HL-60/S4 treated with retinoic acid at 250 ng/mL for 4 days and 3 days (cell line): ENCODE data around the gene SS18.

ENCODE experiments used
- in situ Hi-C: fragments of 300-500 bp; cut with MboI; formaldehyde crosslinking; loops from 2 replicates; pipeline ENCODE4 v1.7.0; 2022; ENCODE audit warnings: low sequenced_read_pairs

Gene SS18

GRCh38 chr18:26073758-26074157, 16.7 kb downstream of the SS18 start:
- in situ Hi-C loops = no loop called here

- in situ Hi-C loops = no loop called here
Observed at GRCh38 chr18:26071725-26072124, 18.7 kb downstream of the SS18 start.

DNA sequence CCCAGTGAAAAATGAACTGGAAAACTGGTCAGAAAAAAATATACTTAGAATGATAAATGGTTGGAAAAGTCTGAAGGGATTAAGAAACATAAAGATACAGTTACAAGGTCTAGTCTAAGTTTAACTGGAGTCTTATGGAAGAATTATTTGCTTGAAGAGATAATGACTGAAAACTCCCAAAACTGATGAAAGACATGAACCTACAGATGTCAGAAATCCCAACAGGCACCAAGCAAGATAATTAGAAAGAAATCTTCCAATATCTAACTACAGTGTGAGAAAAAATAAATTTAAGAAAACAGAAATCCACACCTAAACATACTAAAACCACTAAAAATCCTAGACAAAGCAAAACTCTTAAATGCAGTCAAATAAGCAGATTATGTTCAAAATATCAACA, 19.4 kb downstream of the SS18 start:
- in situ Hi-C loops = no loop called here

DNA sequence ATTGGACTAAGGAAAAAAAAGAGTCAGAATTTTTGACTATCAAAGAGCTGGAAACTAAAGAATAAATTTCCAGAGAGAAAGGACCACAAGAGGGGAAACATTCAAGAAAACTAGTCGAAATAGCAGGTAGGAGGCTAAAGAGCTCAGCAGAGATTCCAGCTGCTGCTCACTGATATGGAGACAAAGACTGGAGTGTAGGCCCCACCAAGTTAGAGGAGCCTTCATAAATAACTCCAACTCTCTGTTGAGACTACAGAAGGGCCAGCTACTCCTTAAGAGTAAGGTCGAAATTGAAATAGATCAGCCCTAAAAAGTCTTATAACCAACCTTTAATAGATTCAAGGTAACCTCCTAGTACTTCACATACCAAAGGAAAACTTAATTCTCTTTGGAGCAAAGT, 31.1 kb downstream of the SS18 start:
- in situ Hi-C loops = no loop called here

DNA sequence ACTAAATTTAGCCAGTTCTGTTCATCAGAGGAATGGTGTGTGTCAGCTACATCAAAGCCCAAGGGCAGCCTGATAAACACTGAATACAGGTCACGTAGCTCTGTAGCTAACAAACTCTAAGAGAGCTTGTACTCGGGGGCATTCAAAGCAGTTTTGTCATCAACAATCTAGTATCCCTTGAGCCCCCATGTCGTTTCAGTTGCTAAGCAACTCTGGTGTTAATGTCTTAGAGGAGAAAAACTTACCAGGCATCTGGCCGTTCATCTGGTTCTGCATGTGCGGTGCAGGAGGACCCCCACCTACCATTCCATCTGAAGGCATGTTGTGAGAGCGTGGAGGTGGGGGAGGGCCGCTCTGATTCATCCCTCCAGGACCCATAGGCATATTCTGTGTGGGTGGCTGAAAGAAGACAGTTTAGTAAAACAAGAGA, 33.1 kb downstream of the SS18 start:
- in situ Hi-C loops = no loop called here

DNA sequence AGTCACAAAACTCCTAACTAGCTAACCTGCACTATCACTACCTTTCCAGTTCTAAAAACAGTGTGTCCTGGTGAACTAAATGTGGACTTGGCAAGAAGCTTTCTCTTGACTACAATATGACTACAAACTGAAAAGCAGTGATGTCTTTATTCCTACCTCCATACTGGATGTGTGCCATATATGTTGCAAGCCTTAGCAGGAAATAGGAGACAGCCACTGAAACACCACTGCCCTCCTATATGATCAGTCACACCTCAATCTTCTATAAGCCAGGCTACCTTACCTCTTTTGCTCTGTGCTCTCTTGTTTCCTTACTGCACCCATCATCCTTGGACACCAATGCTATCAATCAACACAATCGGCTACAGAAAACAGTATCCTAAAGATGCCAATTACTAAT, 34.1 kb downstream of the SS18 start:
- in situ Hi-C loops = no loop called here

GRCh38 chr18:26052505-26052904, 37.9 kb downstream of the SS18 start:
- in situ Hi-C loops = no loop called here

DNA sequence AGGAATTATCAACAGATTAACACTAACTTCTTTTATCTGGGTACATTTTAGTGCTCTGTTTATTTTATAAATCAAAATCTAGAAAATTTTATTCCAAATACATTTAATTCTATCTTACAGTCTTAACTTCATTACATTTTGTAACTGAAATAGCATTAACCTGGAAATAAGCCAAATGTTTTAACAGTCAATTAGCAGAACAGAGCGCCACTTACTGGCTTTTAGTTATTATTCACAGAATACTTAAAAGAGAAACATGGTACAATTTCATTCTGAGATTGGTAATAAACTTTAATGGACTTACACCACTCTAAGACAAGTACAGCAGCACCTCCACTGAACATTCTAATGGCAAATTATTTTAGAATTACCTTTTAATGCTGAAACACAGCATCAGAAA, 38.6 kb downstream of the SS18 start:
- in situ Hi-C loops = no loop called here

- in situ Hi-C loops = loop anchor here (25.0 kb wide), 1 partner anchor 109 kb away; no protein-coding TSS in a partner anchor
Observed at GRCh38 chr18:26046419-26047077, 43.9 kb downstream of the SS18 start.

DNA sequence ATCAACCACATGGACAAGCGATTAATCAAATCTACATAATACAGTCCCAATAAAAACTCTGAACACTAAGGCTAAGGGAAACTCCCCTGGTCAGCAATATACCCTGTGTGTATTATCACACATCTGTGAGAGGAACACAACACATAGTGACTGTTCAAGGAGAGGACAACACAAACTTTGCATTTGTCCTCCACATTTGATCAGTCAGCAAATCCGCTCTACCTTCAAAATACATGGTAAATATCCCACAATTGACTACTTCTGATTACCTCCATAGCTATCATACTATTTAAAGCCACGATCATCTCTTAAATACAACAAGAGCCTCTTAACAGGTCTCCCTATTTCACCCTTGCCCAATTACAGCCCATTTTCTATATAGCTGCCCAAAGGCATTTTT, 45.6 kb downstream of the SS18 start:
- in situ Hi-C loops = loop anchor here (25.0 kb wide), 1 partner anchor 108 kb away; no protein-coding TSS in a partner anchor

GRCh38 chr18:26040051-26040656, 50.3 kb downstream of the SS18 start:
- in situ Hi-C loops = loop anchor here (25.0 kb wide), 1 partner anchor 103 kb away; no protein-coding TSS in a partner anchor

- in situ Hi-C loops = loop anchor here (25.0 kb wide), 1 partner anchor 102 kb away; no protein-coding TSS in a partner anchor
Observed at GRCh38 chr18:26039203-26039602, 51.2 kb downstream of the SS18 start.

DNA sequence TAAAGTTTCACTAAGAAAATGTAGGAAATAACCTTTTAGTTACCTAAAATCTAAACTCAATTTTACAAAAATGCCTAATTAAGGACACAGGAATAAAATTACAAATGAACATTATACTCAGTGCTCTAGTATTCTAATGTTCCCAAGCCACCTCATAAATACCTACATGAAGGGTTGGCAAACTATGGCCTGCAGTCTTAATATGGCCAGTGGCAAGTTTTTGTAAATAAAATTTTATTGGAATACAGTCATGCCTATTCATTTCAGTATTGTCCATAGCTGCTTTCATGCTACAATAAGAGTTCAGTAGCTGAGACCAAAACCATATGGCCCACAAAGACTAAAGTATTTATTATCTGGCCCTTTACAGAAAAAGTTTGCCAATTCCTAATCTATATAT, 53.8 kb downstream of the SS18 start:
- in situ Hi-C loops = loop anchor here (25.0 kb wide), 1 partner anchor 99 kb away; no protein-coding TSS in a partner anchor

DNA sequence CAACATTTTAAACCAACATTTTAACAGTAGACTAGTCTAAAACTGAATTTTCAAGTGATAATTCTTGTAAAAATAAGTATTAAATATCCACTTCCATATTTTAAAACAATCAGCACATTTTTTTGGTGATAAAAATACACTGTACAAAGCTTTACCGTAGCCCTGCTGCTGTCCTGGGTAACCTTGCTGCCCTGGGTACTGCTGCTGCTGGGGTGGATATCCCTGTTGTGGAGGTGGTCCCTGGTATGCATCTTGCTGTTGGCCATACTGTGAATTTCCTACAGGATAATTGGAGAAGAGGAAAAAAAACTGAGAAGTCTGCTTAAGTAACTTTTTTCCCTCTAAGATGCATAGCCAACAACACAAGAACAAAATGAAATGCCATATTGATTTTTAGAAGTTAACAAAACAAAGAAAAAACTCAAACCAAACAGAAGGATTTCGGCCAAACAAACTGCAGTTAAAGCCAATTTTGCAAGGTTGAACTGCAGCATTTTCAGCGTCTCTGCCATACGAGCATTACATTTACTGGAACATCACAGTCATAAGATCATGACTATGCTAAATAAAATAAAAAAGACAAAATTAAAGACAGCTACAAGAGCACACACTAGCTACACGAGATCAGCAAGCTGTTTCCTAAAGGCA, 55.4 kb downstream of the SS18 start:
- in situ Hi-C loops = loop anchor here (25.0 kb wide), 1 partner anchor 98 kb away; no protein-coding TSS in a partner anchor

GRCh38 chr18:26022585-26022984, 67.8 kb downstream of the SS18 start:
- in situ Hi-C loops = no loop called here

- in situ Hi-C loops = no loop called here
Observed at GRCh38 chr18:26021061-26021754, 69.2 kb downstream of the SS18 start.

GRCh38 chr18:26017929-26018328, 72.5 kb downstream of the SS18 start:
- in situ Hi-C loops = no loop called here

- in situ Hi-C loops = no loop called here
Observed at GRCh38 chr18:26014462-26014861, 76.0 kb downstream of the SS18 start.

GRCh38 chr18:26008619-26009018, 81.8 kb downstream of the SS18 start:
- in situ Hi-C loops = no loop called here

DNA sequence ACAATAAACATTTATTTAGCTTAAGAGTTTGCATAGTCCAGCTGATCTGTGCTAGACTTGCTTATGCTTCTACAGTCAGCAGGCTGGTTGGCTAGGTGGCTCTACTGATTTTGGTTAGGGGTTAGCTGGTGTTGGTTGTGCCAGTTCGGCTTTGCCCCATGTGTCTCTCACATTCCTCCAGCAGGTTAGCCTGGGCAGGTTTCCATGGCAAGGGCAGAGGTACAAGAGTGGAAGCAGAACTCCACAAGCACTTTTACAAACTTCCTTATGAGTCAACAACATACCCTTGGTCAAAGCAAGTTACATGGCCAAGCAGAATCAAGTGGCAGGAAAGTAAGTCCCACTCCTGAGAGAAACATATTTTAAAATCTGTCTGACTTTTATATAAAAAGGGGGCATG, 82.3 kb downstream of the SS18 start:
- in situ Hi-C loops = no loop called here

GRCh38 chr18:26005950-26006349, 84.5 kb downstream of the SS18 start:
- in situ Hi-C loops = no loop called here
